HEK293T (cell line): ENCODE data around the gene RPL10A.

Source experiments
- BHLHE40 ChIP-seq: fragments of 450-650 bp; IDR thresholded peaks from 2 replicates; pipeline ENCODE4 v1.6.1; 2016; ENCODE audit warnings: mild to moderate bottlenecking, moderate library complexity, borderline replicate concordance
- CTBP1 ChIP-seq: fragments of 450-650 bp; IDR thresholded peaks from 2 replicates; pipeline ENCODE4 v1.6.1; 2016; ENCODE audit warnings: borderline replicate concordance
- ELF4 ChIP-seq: fragments of 450-650 bp; IDR thresholded peaks from 2 replicates; pipeline ENCODE4 v1.6.1; 2017; ENCODE audit warnings: antibody characterized with exemption
- FOXA1 ChIP-seq: fragments of 450-650 bp; IDR thresholded peaks from 2 replicates; pipeline ENCODE4 v1.6.1; 2016; ENCODE audit warnings: mild to moderate bottlenecking
- FOXM1 ChIP-seq: fragments of 450-650 bp; IDR thresholded peaks from 2 replicates; pipeline ENCODE4 v1.6.1; 2017; ENCODE audit warnings: mild to moderate bottlenecking, borderline replicate concordance
- HDGF ChIP-seq: fragments of 450-650 bp; IDR thresholded peaks from 2 replicates; pipeline ENCODE4 v1.6.1; 2017; ENCODE audit warnings: antibody characterized with exemption, borderline replicate concordance
- L3MBTL2 ChIP-seq: fragments of 450-650 bp; conservative IDR thresholded peaks from 2 replicates; pipeline ENCODE4 v1.6.1; 2016; ENCODE audit warnings: mild to moderate bottlenecking
- NFRKB ChIP-seq: fragments of 450-650 bp; IDR thresholded peaks from 2 replicates; pipeline ENCODE4 v1.6.1; 2016; ENCODE audit warnings: mild to moderate bottlenecking, moderate library complexity
- PKNOX1 ChIP-seq: fragments of 450-650 bp; IDR thresholded peaks from 2 replicates; pipeline ENCODE4 v1.6.1; 2016
- SP1 ChIP-seq: fragments of 450-650 bp; IDR thresholded peaks from 2 replicates; pipeline ENCODE4 v1.6.1; 2017
- SUZ12 ChIP-seq: fragments of 450-650 bp; IDR thresholded peaks from 2 replicates; pipeline ENCODE4 v1.6.1; 2016; ENCODE audit warnings: mild to moderate bottlenecking
- TARDBP ChIP-seq: fragments of 450-650 bp; IDR thresholded peaks from 2 replicates; pipeline ENCODE4 v1.6.1; 2016

GRCh38 chr6:35483893-35484645 is 15.9 kb downstream of the RPL10A start:
- no peak for TF ChIP-seq L3MBTL2
- no peak for TF ChIP-seq BHLHE40
- TF ChIP-seq SUZ12: no peak
- no peak for TF ChIP-seq FOXA1
- no peak for TF ChIP-seq SP1
- no peak for TF ChIP-seq FOXM1
- TF ChIP-seq NFRKB: no peak
- TF ChIP-seq ELF4: no peak
- TF ChIP-seq TARDBP: no peak
- TF ChIP-seq PKNOX1: no peak
- no peak for TF ChIP-seq CTBP1
- no peak for TF ChIP-seq HDGF
